Spleen (tissue), 7 donors: ENCODE measurements around the gene GRK4.

Experiments used
- POLR2A ChIP-seq, 3 donors: fragments of 450-650 bp; IDR thresholded peaks; one replicate each; pipeline ENCODE4 v1.5.1; 2017; ENCODE audit warnings: antibody characterized with exemption in 3 of 3, mild to moderate bottlenecking in 1 of 3
- POLR2AphosphoS5 ChIP-seq, 3 donors: sonication (generic); formaldehyde crosslinking; IDR thresholded peaks; one replicate each; pipeline ENCODE4 v1.5.1; 2017; ENCODE audit warnings: antibody characterized with exemption in 3 of 3
- TF ChIP-seq, protein P1 (sequence below), 11 experiments: fragments of 200-600 bp in 7 of 11; fragments of 450-650 bp in 4 of 11; sonication (generic) in 4 of 11; IDR thresholded peaks in 8 of 11; conservative IDR thresholded peaks in 3 of 11; 1 replicate in 7 of 11; 2 replicates in 4 of 11; pipeline versions ENCODE4 v1.4.0 to v1.8.0; 2016 to 2021; ENCODE audit warnings: antibody characterized with exemption in 11 of 11, inconsistent platforms in 4 of 11, mild to moderate bottlenecking in 1 of 11
- donor health status: DM: no; HTN: no; CAD: no; lungs with moderate emphysema.
- donor health status: DM: no; HTN: no; CAD: no.
- donor health status: DM: no; HTN: no; CAD: no.

DNA sequence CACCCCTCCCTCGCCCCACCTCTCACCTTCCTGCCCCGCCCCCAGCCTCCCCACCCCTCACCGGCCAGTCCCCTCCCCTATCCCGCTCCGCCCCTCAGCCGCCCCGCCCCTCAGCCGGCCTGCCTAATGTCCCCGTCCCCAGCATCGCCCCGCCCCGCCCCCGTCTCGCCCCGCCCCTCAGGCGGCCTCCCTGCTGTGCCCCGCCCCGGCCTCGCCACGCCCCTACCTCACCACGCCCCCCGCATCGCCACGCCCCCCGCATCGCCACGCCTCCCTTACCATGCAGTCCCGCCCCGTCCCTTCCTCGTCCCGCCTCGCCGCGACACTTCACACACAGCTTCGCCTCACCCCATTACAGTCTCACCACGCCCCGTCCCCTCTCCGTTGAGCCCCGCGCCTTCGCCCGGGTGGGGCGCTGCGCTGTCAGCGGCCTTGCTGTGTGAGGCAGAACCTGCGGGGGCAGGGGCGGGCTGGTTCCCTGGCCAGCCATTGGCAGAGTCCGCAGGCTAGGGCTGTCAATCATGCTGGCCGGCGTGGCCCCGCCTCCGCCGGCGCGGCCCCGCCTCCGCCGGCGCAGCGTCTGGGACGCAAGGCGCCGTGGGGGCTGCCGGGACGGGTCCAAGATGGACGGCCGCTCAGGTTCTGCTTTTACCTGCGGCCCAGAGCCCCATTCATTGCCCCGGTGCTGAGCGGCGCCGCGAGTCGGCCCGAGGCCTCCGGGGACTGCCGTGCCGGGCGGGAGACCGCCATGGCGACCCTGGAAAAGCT lies 110.9 kb downstream of the GRK4 start, which contains the start of the genes HTT and HTT-AS:
- TF ChIP-seq POLR2A (IDR thresholded peaks at IDR 0.05) (peak in 1 of 3 donors; percentile 66), POLR2AphosphoS5 (IDR thresholded peaks at IDR 0.05) (peak; percentile 89 to 92 (median 92))
- TF ChIP-seq, protein P1, sequence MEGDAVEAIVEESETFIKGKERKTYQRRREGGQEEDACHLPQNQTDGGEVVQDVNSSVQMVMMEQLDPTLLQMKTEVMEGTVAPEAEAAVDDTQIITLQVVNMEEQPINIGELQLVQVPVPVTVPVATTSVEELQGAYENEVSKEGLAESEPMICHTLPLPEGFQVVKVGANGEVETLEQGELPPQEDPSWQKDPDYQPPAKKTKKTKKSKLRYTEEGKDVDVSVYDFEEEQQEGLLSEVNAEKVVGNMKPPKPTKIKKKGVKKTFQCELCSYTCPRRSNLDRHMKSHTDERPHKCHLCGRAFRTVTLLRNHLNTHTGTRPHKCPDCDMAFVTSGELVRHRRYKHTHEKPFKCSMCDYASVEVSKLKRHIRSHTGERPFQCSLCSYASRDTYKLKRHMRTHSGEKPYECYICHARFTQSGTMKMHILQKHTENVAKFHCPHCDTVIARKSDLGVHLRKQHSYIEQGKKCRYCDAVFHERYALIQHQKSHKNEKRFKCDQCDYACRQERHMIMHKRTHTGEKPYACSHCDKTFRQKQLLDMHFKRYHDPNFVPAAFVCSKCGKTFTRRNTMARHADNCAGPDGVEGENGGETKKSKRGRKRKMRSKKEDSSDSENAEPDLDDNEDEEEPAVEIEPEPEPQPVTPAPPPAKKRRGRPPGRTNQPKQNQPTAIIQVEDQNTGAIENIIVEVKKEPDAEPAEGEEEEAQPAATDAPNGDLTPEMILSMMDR (IDR thresholded peaks at IDR 0.05 in 8 of 11, conservative IDR thresholded peaks at IDR 0.05 in 3 of 11): peak in 6 of 11 experiments; percentile 11 to 51 (median 40)
